K562 (cell line): ENCODE measurements around the gene CSDE1. TPM values are rescaled to one million over a fixed set of nuclear protein-coding genes. Genes with fewer than 3 reads are reported as not detected.

Source experiments
- ELF1 ChIP-seq: fragments of 200-800 bp; sonication (Bioruptor generic); IDR thresholded peaks from 2 replicates; pipeline ENCODE4 v1.6.1; 2016; ENCODE audit warnings: missing genetic modification characterization, missing compliant biosample characterization
- L3MBTL2 ChIP-seq: fragments of 450-650 bp; IDR thresholded peaks from 2 replicates; pipeline ENCODE4 v1.6.1; 2016; ENCODE audit warnings: mild to moderate bottlenecking, moderate library complexity
- MTA2 ChIP-seq: fragments of 450-650 bp; IDR thresholded peaks from 2 replicates; pipeline ENCODE4 v1.6.1; 2016; ENCODE audit warnings: low read depth
- RBBP5 ChIP-seq: fragments of 200-600 bp; sonication (generic); IDR thresholded peaks from 2 replicates; pipeline ENCODE4 v1.6.1; 2012; ENCODE audit warnings: borderline replicate concordance, mild to moderate bottlenecking, low read length, control low read depth, inconsistent platforms; ENCODE audit not compliant: insufficient read depth, poor library complexity, severe bottlenecking
- RBM34 ChIP-seq: fragments of 200-400 bp; formaldehyde crosslinking; IDR thresholded peaks from 2 replicates; pipeline ENCODE4 v1.6.1; 2018; ENCODE audit warnings: low read length, borderline replicate concordance; ENCODE audit not compliant: insufficient read depth
- TEAD4 ChIP-seq, 2 experiments: sonication (generic) in 1 of 2; formaldehyde crosslinking in 1 of 2; IDR thresholded peaks; 2 replicates each; pipeline versions ENCODE4 v1.6.1 to v1.8.0; 2012 to 2022; ENCODE audit warnings: borderline replicate concordance in 1 of 2, inconsistent platforms in 1 of 2, low read length in 1 of 2, mild to moderate bottlenecking in 1 of 2, missing genetic modification reagents in 1 of 2
- polyA plus RNA-seq, 8 experiments: library from polyadenylated mRNA; depleted of rRNA in 4 of 8; stranded (reverse) in 5 of 8; unstranded in 3 of 8; fragments of >200 nt; fragmentation: Nextera tagmentation in 2 of 8; fragmentation: Illumina TruSeq in 1 of 8; extraction: Ambion mirVana in 2 of 8; extraction: Trizol in 1 of 8; gene quantifications; 2 replicates each; pipeline versions ENCODE4 v1.2.1 to v1.2.3, GENCODE V29; 2011 to 2014; ENCODE audit warnings: inconsistent platforms in 1 of 8, missing spikeins in 1 of 8
- total RNA-seq, 7 experiments: library from RNA; depleted of rRNA in 6 of 7; stranded (reverse); fragments of >200 nt in 6 of 7; fragmentation: Illumina TruSeq in 2 of 7; extraction: Trizol in 2 of 7; gene quantifications; 2 replicates each; pipeline versions ENCODE4 v1.2.1 to v1.2.3, GENCODE V29; 2011 to 2021; ENCODE audit warnings: low replicate concordance in 1 of 7
- TF ChIP-seq, protein P1 (sequence below): fragments of 450-650 bp; IDR thresholded peaks from 2 replicates; pipeline ENCODE4 v1.6.1; 2016; ENCODE audit warnings: mild to moderate bottlenecking
- TF ChIP-seq, protein P2 (sequence below): conservative IDR thresholded peaks from 2 replicates; pipeline ENCODE4 v1.6.1; 2011; ENCODE audit warnings: low read depth, mild to moderate bottlenecking, low read length; ENCODE audit not compliant: control insufficient read depth
- TF ChIP-seq, protein P3 (sequence below): fragments of 450-650 bp; IDR thresholded peaks from one replicate; pipeline ENCODE4 v1.6.1; 2018; ENCODE audit warnings: mild to moderate bottlenecking, moderate library complexity; ENCODE audit not compliant: partially characterized antibody
- TF ChIP-seq, protein P4 (sequence below), 2 experiments: fragments of 450-650 bp in 1 of 2; sonication (generic) in 1 of 2; formaldehyde crosslinking in 1 of 2; IDR thresholded peaks; 2 replicates each; pipeline versions ENCODE4 v1.7.1 to v1.9.0; 2016 to 2022; ENCODE audit warnings: inconsistent platforms in 1 of 2, mild to moderate bottlenecking in 1 of 2, missing genetic modification reagents in 1 of 2

CSDE1 gene
- total and polyA plus RNA-seq, 9 of the 15 experiments (the other 6 are each of a cell fraction or from before 2014, with no cell fraction given): 174 to 538 (median 403) TPM

DNA sequence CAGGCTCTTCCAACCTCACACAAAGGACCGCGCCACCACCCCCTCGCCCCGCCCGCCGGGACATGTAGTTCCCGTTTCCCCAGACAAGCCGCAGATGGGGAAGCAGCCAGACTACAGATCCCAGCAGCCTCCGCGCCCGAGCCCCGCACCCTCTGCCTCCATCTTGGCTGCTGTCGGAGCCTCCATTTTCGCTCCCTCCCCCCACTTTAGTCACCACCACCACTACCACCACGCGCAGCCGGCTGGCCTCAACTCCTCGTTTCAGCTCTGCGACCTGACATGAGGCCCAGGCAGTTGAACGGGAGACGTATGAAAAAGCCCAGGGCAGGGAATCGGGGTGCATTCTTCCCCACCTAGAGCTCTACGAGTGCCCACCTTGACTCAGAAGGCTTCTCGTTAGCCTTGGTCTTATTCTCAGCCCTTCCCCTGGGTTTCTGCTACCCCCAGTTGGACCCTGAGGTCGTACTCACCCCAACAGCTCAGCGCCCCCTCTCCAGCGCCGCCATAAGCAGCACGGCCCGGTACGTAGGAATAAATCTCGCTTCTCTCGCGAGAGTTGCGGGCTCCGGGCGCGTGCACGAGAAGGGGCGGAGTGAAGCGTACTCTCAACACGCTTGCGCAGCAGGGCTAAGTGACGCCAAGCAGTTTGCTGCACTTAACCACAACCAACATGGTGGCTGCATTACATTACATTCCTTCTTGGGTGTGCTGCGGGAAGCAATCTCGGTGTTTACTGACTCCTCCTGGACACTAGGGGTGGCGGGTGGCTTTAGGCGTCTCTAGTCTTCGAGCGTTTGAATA, at the start of gene CSDE1 (continued):
- TF ChIP-seq TEAD4 (IDR thresholded peaks at IDR 0.05; ENCODE audit: low read length): peak; percentile 77
- no peak for TF ChIP-seq TEAD4 (CRISPR knock-in tag; IDR thresholded peaks at IDR 0.05; ENCODE audit: borderline replicate concordance)
- peak; percentile 95 for TF ChIP-seq RBBP5
- TF ChIP-seq, protein P1, sequence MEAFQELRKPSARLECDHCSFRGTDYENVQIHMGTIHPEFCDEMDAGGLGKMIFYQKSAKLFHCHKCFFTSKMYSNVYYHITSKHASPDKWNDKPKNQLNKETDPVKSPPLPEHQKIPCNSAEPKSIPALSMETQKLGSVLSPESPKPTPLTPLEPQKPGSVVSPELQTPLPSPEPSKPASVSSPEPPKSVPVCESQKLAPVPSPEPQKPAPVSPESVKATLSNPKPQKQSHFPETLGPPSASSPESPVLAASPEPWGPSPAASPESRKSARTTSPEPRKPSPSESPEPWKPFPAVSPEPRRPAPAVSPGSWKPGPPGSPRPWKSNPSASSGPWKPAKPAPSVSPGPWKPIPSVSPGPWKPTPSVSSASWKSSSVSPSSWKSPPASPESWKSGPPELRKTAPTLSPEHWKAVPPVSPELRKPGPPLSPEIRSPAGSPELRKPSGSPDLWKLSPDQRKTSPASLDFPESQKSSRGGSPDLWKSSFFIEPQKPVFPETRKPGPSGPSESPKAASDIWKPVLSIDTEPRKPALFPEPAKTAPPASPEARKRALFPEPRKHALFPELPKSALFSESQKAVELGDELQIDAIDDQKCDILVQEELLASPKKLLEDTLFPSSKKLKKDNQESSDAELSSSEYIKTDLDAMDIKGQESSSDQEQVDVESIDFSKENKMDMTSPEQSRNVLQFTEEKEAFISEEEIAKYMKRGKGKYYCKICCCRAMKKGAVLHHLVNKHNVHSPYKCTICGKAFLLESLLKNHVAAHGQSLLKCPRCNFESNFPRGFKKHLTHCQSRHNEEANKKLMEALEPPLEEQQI: peak; percentile 68; the same call in 1 of the 2 replicates
- no peak for TF ChIP-seq MTA2
- TF ChIP-seq, protein P2, sequence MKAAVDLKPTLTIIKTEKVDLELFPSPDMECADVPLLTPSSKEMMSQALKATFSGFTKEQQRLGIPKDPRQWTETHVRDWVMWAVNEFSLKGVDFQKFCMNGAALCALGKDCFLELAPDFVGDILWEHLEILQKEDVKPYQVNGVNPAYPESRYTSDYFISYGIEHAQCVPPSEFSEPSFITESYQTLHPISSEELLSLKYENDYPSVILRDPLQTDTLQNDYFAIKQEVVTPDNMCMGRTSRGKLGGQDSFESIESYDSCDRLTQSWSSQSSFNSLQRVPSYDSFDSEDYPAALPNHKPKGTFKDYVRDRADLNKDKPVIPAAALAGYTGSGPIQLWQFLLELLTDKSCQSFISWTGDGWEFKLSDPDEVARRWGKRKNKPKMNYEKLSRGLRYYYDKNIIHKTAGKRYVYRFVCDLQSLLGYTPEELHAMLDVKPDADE: peak; percentile 98
- TF ChIP-seq RBM34: no peak
- TF ChIP-seq, protein P3, sequence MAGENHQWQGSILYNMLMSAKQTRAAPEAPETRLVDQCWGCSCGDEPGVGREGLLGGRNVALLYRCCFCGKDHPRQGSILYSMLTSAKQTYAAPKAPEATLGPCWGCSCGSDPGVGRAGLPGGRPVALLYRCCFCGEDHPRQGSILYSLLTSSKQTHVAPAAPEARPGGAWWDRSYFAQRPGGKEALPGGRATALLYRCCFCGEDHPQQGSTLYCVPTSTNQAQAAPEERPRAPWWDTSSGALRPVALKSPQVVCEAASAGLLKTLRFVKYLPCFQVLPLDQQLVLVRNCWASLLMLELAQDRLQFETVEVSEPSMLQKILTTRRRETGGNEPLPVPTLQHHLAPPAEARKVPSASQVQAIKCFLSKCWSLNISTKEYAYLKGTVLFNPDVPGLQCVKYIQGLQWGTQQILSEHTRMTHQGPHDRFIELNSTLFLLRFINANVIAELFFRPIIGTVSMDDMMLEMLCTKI: no peak
- peak; percentile 67; the same call in 1 of the 2 replicates for TF ChIP-seq L3MBTL2
- TF ChIP-seq ELF1: peak; percentile 46; the same call in 1 of the 2 replicates
- TF ChIP-seq, protein P4, sequence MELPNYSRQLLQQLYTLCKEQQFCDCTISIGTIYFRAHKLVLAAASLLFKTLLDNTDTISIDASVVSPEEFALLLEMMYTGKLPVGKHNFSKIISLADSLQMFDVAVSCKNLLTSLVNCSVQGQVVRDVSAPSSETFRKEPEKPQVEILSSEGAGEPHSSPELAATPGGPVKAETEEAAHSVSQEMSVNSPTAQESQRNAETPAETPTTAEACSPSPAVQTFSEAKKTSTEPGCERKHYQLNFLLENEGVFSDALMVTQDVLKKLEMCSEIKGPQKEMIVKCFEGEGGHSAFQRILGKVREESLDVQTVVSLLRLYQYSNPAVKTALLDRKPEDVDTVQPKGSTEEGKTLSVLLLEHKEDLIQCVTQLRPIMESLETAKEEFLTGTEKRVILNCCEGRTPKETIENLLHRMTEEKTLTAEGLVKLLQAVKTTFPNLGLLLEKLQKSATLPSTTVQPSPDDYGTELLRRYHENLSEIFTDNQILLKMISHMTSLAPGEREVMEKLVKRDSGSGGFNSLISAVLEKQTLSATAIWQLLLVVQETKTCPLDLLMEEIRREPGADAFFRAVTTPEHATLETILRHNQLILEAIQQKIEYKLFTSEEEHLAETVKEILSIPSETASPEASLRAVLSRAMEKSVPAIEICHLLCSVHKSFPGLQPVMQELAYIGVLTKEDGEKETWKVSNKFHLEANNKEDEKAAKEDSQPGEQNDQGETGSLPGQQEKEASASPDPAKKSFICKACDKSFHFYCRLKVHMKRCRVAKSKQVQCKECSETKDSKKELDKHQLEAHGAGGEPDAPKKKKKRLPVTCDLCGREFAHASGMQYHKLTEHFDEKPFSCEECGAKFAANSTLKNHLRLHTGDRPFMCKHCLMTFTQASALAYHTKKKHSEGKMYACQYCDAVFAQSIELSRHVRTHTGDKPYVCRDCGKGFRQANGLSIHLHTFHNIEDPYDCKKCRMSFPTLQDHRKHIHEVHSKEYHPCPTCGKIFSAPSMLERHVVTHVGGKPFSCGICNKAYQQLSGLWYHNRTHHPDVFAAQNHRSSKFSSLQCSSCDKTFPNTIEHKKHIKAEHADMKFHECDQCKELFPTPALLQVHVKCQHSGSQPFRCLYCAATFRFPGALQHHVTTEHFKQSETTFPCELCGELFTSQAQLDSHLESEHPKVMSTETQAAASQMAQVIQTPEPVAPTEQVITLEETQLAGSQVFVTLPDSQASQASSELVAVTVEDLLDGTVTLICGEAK (IDR thresholded peaks at IDR 0.05): no peak; the same call in 1 of the 2 replicates
- TF ChIP-seq, protein P4 (CRISPR knock-in tag; IDR thresholded peaks at IDR 0.05): no peak
